NCI-H1417 (cell line): ENCODE results near the gene PLCXD3.
"Not testable (repeated sequence)": the region's sequence is repeated elsewhere in the genome, so short reads cannot be mapped to it uniquely, and the experiment has no call there.

ENCODE experiments used
- DNase-seq, 3 experiments: peaks; one replicate each; lab custom pipeline; 2025; lab: John Stamatoyannopoulos, UW

The PLCXD3 gene

DNA sequence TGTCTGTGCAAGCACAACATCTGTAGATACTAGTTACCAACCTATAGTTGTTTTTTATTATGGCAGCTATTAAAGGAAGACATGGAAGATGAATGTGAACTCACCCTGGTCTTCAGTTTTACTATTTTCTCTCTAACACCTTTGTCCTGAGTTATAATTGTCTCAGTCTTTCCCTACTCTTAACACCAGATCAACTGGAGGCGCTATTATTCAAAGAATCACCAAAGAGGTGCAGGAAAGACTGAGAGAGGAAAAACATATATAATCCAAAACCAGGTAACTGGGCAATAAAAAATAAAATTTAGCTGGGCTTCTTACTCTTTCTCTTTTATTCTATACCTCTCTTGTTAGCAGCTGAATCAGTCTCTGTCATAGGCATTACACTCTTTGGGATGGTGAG is 162.8 kb downstream of the PLCXD3 start:
- DNase-seq = no peak

DNA sequence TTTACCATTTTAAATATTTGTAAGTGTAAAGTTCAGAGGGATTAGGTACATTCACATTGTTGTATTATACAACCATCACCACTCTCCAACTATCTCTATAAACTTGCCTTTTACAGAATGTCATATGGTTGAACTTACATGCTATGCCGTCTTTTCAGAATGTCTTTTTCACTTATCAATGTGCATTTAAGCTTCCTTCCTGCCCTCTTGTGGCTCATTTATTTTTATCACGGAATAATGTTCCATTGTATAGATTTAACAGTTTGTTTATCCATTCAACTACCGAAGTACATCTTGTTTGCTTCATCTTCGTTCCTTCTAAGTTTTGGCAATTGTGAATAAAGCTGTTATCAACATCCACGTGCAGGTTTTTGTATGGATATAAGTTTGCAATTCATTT is 163.8 kb downstream of the PLCXD3 start:
- DNase-seq = peak in 1 of 3 experiments; percentile 15

DNA sequence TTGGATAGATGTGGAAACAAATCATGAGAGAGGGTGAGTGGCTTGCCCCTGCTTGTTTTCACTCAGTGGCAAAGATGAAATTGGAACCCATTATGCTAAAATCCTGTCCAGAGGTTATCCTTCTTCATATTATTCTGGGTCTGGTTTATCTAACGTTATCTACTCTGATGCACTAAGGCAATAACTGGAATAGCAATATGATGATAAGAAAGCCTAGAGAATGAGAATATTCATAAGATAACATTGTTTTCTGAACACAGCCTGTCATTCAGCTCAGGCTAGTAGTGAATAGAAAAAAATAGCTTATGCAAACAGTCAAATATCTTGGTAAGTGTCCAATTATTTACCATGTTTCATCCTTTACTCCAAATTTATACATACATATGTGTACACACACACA is 165.1 kb downstream of the PLCXD3 start:
- no peak for DNase-seq

DNA sequence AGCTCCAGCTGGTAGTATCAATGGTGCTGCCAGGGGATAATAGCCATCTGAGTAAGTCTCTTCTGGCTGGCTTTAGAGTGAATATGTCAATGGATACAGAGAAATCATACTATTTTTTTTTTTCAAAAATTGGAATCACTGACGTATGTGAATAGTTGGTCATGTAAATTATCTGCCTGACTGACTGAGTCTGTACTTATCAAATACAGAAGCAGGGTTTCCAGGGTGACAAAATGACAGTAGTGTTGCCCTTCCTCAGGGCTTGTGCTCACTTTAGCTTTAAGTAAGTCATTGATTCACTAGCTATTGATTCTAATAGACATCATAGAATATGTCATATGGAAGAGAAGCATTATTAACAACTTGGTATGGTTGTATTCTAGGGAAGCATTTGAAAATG is 171.1 kb downstream of the PLCXD3 start:
- no peak for DNase-seq

GRCh38 chr5:41338136-41338675 is 172.2 kb downstream of the PLCXD3 start:
- DNase-seq = peak in 1 of 3 experiments; percentile 8

DNA sequence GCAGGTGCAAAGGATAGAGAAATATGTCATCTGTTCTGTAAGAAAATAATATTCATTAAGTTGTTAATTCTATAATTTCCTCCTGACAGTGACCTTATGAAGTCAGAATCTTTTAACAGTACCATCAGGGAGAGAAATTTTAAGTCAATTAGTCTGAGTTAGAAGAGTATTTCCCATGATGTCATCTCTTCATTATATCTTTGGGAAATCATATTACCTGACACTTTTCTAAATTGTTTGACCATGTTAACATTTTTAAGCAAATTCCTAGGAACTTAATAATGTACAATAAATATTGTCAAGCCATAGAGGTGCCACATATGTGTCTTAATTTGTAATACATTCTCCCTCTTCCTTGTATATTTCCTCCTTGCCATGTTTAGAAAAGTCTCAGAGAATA is 172.7 kb downstream of the PLCXD3 start:
- DNase-seq = no peak

- DNase-seq = no peak
Measured at GRCh38 chr5:41337216-41337615, 173.2 kb downstream of the PLCXD3 start.

GRCh38 chr5:41336471-41336870 is 173.9 kb downstream of the PLCXD3 start:
- DNase-seq = no peak

DNA sequence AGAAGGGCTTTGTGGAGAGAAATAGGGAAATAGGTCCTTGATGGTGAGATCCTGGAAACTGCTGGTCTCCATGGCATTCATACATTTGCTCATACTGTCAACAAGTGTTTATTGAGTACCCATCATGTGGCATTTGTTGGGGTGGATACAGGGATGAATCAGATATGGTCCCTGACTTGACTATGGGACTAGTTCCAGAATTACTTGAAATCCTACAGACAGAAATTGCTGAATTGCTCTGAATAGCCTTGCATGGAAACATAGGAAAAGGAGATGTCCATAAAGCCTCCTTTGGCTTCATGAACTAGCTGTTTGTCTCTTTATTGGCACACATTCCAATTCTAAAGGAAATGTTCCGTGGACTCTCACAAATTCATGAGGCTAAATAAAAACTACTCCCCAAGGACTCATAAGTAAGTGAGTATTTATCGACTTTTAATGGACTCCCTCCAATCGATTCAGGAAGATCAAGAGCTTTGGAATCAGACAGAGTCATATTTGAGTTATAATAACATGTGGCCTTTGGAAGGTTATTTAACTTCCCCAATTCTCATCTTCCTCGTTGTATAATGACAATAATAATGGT is 174.7 kb downstream of the PLCXD3 start:
- no peak for DNase-seq

DNA sequence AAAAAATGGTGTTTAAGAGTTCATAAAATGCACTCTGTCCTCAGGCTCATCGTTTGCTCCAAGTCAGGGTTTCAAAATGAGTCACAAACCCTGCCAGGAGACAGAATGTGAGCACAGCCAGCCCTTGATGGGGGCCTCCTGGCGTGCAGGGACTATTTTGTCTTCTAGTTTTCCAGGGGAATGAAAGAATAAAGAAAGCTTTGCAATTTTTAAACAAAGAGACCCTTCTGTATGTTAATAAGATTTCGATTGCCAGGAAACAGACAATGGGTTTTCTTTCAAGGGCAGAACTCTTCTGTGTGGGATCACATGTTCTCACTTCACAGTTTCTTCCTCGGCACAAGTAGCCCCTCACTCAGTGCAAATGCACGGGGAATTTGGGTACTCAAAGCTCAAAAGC is 175.6 kb downstream of the PLCXD3 start:
- no peak for DNase-seq

DNA sequence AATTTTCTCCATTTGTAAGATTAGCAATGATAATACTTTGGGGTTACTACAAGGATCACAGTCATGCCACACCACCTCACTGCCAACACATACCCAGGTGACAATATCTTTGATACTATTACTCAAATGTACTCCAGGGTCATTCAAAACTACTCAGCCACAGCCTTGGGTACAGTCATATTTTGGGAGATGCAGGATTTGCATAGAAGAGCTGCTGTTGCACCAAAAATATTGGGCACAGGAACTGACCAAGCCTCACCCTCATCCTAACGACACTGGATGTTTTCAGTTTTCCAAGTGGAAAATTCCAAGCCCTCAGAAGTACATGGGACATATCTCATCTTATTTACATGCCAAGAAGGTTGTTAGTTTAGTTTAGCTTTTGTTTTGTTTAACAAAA is 176.2 kb downstream of the PLCXD3 start:
- no peak for DNase-seq

GRCh38 chr5:41325074-41325473 is 185.3 kb downstream of the PLCXD3 start:
- DNase-seq = no peak

DNA sequence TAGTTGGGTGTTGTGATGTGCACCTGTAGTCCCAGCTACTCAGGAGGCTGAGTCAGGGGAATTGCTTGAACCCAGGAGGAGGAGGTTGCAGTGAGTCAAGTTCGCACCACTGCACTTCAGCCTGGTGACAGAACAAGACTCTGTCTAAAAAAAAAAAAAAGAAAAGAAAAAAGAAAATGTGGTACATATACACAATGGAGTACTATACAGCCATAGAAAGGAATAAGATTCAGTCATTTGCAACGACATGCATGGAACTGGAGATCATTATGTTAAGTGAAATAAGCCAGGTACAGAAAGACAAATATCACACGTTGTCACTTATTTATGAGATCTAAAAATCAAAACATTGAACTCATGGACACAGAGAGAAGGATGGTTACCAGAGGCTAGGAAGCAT is 187.6 kb downstream of the PLCXD3 start:
- not testable (repeated sequence) for DNase-seq

DNA sequence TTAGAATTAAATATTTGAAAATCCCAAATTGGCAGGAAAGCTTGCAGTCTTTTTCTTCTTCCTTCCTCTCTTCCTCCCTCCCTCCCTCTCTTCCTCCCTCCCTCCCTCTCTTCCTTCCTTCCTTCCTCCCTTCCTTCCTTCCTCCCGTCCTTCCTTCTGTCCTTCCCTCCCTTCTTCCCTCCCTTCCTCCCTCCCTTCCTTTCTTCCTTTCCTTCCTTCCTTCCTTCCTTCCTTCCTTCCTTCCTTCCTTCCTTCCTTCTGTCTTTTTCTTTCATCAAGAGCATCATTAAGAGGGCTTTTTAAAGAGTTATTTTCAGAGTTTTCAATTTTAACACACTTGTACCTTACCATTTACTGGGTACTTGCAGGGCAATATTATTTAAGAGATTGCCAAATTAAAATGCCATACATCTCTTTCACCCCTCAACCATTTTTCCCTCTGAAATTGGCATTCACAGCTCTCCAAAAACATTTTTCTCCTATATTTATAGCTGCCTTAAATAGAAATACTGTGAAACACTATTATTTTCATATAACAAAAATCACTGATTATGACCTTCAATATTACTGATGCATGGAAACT is 197.8 kb downstream of the PLCXD3 start:
- no peak for DNase-seq

DNA sequence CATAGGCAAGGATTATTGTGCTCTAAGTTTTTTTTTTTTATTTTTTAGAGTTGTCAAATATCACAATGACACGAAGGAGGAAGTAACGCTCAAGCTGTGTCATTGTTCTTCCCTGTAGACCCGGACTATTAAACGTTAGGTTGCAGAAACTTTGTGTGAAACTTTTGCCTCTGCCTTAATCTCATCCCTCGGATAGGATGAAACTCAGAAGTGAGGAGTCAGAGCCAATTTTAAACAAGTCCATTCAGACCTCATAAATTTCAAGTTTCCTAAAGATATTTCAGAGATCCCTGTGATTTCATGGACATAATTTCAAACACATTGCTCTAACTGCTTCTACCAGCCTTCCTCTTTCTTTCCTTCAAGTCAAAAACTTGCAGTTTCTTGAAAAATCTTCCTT is 198.3 kb downstream of the PLCXD3 start:
- no peak for DNase-seq

- no peak for DNase-seq
Measured at GRCh38 chr5:41309275-41309674, 201.1 kb downstream of the PLCXD3 start.

- DNase-seq = no peak
Measured at GRCh38 chr5:41306005-41306404, 204.4 kb downstream of the PLCXD3 start.

- no peak for DNase-seq
Measured at GRCh38 chr5:41305056-41305455, 205.3 kb downstream of the PLCXD3 start.

DNA sequence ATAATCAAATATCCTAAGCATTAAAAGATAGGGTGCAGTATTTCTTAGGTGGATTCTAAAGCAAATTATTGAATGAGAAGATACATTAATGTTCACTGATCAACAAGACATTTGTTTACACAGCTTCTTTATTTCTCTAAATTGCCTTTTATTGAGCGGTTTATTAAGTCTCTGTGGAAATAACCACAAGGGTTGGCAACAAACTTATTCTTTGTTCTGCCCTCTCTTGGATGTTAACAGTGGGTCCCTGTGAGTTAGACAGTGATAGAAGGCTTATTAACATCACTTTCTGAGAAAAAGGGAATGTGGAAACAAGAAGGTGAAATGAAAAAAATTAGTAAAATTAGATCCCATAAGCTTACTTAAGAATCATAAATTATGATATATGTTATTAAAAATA is 214.3 kb downstream of the PLCXD3 start:
- no peak for DNase-seq

DNA sequence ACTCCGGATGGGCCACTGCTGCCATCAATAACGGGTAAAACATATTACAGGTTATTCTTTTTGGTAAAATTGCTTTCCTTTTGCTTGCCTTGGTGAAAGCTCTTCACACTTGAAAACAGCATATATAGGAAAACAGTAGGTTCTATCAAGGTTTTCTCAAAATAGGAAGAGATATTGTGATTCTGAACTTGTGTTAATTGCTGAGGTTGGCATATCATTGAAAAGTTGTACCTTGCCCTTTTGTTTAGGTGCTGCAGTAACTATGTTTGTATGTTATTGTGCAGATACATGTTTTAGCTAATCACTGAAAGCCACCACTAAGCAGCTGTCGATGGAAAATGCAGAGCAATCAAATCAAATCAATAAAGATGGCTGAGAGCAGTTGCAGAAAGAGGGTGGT is 219.1 kb downstream of the PLCXD3 start:
- DNase-seq = no peak

- DNase-seq = no peak
Measured at GRCh38 chr5:41290810-41291209, 219.6 kb downstream of the PLCXD3 start.

- no peak for DNase-seq
Measured at GRCh38 chr5:41289970-41290464, 220.4 kb downstream of the PLCXD3 start.

DNA sequence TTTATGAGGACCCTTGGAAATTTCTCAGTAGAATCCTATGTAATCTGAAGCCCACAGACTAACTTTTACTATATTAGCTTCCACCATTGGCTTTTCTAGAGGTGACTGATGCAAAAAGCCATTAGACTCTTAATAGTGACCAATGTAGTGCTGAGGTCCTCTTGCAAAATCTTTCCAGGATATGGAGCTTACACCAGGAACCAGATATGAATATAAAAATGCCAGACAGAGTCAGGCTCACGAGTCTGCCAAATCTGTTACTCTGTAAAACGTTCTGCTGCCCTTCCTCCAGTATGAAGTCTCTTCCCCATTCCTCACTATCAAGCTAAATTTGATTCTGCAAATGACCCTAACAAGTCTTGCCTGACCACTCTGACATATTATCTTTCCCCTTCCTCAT is 223.7 kb downstream of the PLCXD3 start:
- DNase-seq = no peak

DNA sequence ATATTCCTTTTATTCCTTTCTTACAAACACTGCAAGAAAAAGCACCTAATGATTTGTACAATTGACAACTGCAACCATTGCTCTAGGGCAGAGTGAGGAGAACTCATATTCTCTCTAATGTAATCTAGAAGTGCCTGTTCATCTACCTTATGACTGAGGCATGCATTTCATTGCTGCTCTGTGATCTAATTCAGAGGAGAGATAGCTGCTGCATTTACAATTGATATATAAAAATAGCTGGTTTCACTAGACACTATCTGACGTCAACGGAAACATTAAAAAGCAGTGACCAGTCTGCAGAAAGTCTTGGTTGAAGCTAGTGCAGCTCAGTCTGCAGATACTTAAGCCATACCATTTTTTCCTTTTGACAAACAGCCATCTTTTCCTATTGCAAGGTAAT is 224.2 kb downstream of the PLCXD3 start:
- no peak for DNase-seq
